Tibial nerve (tissue), 4 donors: ENCODE data around the gene MAST1.

ENCODE experiments used
- CTCF ChIP-seq, 5 experiments: fragments of 200-600 bp in 3 of 5; fragments of 450-650 bp in 2 of 5; sonication (generic) in 3 of 5; IDR thresholded peaks; one replicate each; pipeline ENCODE4 v1.5.1; 2016 to 2019; ENCODE audit warnings: antibody characterized with exemption in 5 of 5, mild to moderate bottlenecking in 3 of 5, moderate library complexity in 2 of 5
- EP300 ChIP-seq, 2 donors: sonication (generic); formaldehyde crosslinking; IDR thresholded peaks; one replicate each; pipeline ENCODE4 v1.6.1; 2017; ENCODE audit warnings: antibody characterized with exemption in 2 of 2, mild to moderate bottlenecking in 1 of 2
- POLR2A ChIP-seq, 2 donors: fragments of 450-650 bp; IDR thresholded peaks; one replicate each; pipeline ENCODE4 v1.6.1; 2017; ENCODE audit warnings: antibody characterized with exemption in 2 of 2, mild to moderate bottlenecking in 2 of 2, moderate library complexity in 2 of 2

GRCh38 chr19:12922959-12923358 is 84.6 kb downstream of the MAST1 start:
- TF ChIP-seq POLR2A (IDR thresholded peaks at IDR 0.05), result no peak
- TF ChIP-seq CTCF (IDR thresholded peaks at IDR 0.05), result no peak
- TF ChIP-seq EP300 (IDR thresholded peaks at IDR 0.05), result no peak
